Memory B cell (primary cell): ENCODE measurements around the gene UQCRFS1.
"Not testable (repeated sequence)": the region's sequence is repeated elsewhere in the genome, so short reads cannot be mapped to it uniquely, and the experiment has no call there.

Experiments
- ATAC-seq: fragments of 150-1000 bp; cut with Tn5 transposase; 2 replicates; pipeline ENCODE4 v1.10.0; 2021; ENCODE audit warnings: low read depth, mild to moderate bottlenecking, moderate library complexity
- DNase-seq, 2 donors: peaks; one replicate each; pipeline ENCODE4 v3.0.0; 2022; ENCODE audit warnings: low spot score in 2 of 2
- H3K27ac Mint-ChIP-seq: one replicate; pipeline ENCODE4 v1.8.0; 2022; ENCODE audit warnings: mild to moderate bottlenecking, moderate library complexity, mixed read lengths
- H3K27me3 Mint-ChIP-seq: one replicate; pipeline ENCODE4 v1.8.0; 2022; ENCODE audit warnings: mixed read lengths
- H3K36me3 Mint-ChIP-seq: one replicate; pipeline ENCODE4 v1.8.0; 2022; ENCODE audit warnings: mild to moderate bottlenecking, mixed read lengths
- H3K4me1 Mint-ChIP-seq: one replicate; pipeline ENCODE4 v1.8.0; 2022; ENCODE audit warnings: mixed read lengths
- H3K4me3 Mint-ChIP-seq: one replicate; pipeline ENCODE4 v1.8.0; 2022; ENCODE audit warnings: mild to moderate bottlenecking, moderate library complexity, mixed read lengths
- H3K9me3 Mint-ChIP-seq: one replicate; pipeline ENCODE4 v1.8.0; 2022; ENCODE audit warnings: mixed read lengths

UQCRFS1 gene

DNA sequence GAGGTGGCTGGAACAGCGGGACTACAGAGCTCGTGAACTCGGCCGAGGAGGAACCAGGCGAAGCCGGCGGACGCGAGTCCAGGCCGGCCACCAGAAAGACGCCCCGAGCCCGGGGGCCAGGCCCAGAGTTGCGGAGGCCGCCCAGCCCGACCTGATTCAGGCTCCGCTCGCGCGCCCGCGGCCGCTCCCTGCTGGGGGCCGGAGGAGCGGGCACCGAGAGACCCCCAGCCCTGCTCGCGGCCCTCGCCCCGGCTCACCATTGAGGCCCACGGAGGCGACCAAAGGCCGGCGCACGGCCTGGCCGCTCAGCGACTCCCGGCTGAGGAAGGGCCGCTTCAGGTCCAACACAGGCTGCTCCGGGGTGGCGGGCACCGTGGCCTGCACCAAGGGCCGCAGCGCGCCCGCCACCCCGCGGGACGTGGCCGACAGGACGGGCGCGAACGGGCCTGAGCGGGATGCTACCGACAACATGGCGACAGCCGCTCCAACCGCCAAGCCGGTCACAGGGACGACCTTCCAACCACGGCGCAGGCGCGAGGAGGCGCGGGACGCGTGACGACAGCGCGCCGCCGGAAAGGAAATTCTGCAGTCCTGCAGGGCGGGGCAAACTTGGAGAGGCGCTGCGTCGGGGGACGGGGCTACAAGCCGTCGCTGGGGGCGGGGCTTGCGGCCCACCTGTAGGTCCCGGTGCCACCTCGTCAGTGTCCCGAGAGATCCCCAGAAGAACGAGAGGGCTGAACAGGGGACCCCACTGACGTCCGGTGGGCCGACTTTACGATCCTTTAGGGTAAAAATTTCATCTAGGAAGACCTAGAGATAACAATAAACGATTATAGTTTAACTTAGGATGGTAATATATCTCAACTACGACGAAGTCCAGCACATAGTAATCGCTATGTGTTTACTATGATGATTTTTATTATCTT, at the start of gene UQCRFS1:
UQCRFS1 (minus strand) TSS at position 504 of the 926 bp plus-strand sequence; CDS start at position 471, 33 bp downstream.
- ATAC-seq (peak; percentile 94), DNase-seq (peak; percentile 93)
- peak within 1 kb of the TSS; percentile 97 for H3K27ac Mint-ChIP-seq
- H3K27me3 Mint-ChIP-seq, result no peaks in the 10 kb centered on the region
- H3K9me3 Mint-ChIP-seq, result peaks cover 4% of the 10 kb centered on the region
- H3K4me1 Mint-ChIP-seq, result peaks cover 30% of the 10 kb centered on the region
- peak within 1 kb of the TSS; percentile 89 for H3K4me3 Mint-ChIP-seq
- H3K36me3 Mint-ChIP-seq, result peaks cover 11% of the 10 kb centered on the region

DNA sequence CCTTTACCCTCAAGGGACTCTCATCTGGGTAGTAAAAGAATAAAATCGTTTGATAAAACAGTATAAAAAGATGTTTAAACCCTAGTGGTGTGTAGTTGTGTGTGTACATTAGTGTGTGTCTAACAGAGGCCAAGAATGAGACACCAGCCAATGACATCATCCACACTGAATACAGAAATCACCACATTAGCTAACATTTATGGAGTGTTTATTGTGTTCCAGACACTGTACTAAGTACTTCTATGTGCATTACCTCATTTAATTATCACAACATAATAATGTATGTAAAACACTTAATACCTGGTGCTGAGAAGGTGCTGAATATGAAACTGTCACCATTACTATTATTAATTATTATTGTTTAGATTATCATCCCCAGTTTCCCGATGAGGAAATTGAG, 49.1 kb upstream of the UQCRFS1 start:
- Mint-ChIP-seq H3K4me3 (no peak overlapping the region), H3K27ac (no peak overlapping the region), H3K36me3 (no peaks in the 10 kb centered on the region), H3K27me3 (peaks cover 10% of the 10 kb centered on the region), H3K4me1 (peaks cover 2% of the 10 kb centered on the region), H3K9me3 (no peaks in the 10 kb centered on the region)
- ATAC-seq, result no peak
- DNase-seq, result no peak

DNA sequence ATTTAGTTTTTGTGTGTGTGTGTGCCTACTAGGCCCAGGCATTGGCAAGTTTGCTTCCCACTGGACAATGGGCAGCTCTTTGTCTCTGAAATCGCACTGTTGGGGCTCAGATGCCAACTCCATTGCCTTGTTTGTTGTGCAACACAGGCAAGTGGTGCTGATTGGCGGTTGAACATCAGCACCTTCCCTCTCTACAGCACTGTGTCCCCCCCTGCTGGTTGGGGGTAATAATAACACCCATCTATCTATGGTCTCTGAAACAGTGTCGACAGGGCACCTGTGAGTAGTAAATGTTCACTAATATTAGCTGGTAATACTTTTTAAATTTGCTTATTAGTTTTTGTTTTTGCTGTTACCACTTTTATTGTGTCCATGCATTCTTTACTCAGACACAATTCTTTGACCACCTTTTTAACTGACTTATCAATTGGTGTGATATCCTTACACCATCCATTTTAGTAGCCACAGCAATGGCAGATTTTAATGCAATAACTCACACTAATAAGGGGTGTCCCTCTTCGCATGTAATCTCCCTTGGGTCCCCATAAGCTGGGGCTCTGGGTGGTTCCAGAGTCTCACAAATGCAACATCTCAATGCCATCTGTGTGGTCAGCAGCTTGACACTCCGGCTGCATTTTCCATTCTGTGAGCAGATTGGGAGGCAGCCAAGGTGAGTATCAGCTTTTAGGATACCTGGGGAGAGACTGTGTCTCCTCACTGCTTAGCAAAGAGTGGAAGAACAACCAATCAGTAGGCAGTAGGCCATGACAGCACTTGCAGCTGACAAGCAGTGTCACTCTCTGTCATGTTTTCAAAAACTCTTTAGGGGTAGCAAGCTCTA, 47.7 kb upstream of the UQCRFS1 start:
- Mint-ChIP-seq H3K36me3 (no peaks in the 10 kb centered on the region), H3K27ac (no peak overlapping the region), H3K4me1 (peaks cover 2% of the 10 kb centered on the region), H3K9me3 (no peaks in the 10 kb centered on the region), H3K4me3 (no peak overlapping the region), H3K27me3 (peaks cover 7% of the 10 kb centered on the region)
- ATAC-seq (no peak), DNase-seq (no peak)

DNA sequence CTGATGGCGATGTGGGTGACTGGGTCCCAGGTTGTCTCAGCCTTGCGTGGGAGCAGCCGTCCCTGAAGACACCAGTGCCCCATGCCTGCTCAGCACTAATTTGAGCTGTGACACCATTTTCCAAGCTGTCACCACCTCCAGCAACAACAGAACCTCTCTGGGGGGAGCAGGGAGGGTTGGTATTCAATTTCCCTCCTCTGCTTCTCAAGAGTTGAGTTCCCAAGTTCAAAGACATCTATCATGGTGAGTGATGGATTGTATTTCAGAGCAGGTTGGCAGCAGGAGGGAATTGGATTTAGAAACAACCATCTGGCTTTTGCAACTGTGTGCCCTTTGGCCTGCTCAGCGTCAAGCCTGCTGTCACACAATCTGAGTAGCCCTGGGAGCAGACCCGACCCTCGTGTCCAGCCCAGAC, 46.9 kb upstream of the UQCRFS1 start:
- no peak overlapping the region for H3K27ac Mint-ChIP-seq
- H3K36me3 Mint-ChIP-seq, result no peaks in the 10 kb centered on the region
- no peak for DNase-seq
- no peak overlapping the region for H3K4me3 Mint-ChIP-seq
- peaks cover 2% of the 10 kb centered on the region for H3K4me1 Mint-ChIP-seq
- H3K9me3 Mint-ChIP-seq, result no peaks in the 10 kb centered on the region
- no peak for ATAC-seq
- peaks cover 7% of the 10 kb centered on the region for H3K27me3 Mint-ChIP-seq

DNA sequence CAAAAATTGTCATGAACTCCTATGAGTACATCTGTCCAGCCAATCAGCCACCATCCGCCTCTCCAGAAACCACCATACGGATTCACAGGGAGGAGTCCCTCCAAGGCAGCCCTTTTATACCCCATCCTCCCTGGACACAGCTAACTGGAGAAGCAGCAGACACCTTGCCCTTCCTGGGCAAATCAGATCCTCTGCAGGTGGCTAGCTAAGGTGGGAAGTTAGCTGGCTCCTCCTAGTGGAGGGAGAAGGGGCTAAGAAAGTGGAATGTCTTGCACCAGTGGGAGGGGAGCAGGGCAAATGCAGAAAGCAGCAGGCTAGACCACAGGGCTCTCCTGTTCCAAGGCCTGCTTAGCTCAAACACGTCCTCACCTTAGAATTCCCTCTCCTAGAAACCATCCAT, 46.2 kb upstream of the UQCRFS1 start:
- no peak for ATAC-seq
- no peak for DNase-seq
- no peak overlapping the region for H3K27ac Mint-ChIP-seq
- no peak overlapping the region for H3K4me3 Mint-ChIP-seq
- no peaks in the 10 kb centered on the region for H3K36me3 Mint-ChIP-seq
- H3K9me3 Mint-ChIP-seq, result no peaks in the 10 kb centered on the region
- H3K4me1 Mint-ChIP-seq, result peaks cover 2% of the 10 kb centered on the region
- H3K27me3 Mint-ChIP-seq, result peaks cover 5% of the 10 kb centered on the region

DNA sequence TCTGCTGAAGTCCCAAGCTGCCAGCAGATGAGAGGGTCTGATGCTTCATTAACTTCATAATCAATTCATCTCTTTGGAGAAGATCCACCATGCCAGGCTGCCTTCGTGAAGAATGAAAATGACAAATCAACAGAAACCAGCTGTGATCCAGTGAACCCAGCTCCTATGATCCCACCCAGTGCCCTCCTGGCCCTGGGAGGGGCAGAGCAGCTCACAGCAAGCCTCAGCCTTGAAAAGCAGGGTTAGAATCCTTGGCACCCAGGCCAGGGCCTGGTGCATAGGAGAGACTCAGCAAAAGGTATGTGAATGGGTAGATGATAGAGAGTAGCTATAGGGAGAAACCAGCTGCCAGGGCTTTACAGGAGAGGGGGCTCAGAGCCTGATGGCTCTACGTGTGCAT, 43.6 kb upstream of the UQCRFS1 start:
- Mint-ChIP-seq H3K36me3 (no peaks in the 10 kb centered on the region), H3K4me1 (no peaks in the 10 kb centered on the region), H3K27me3 (peaks cover 2% of the 10 kb centered on the region), H3K27ac (no peak overlapping the region), H3K4me3 (no peak overlapping the region), H3K9me3 (peaks cover 3% of the 10 kb centered on the region)
- DNase-seq, result no peak
- ATAC-seq, result no peak

DNA sequence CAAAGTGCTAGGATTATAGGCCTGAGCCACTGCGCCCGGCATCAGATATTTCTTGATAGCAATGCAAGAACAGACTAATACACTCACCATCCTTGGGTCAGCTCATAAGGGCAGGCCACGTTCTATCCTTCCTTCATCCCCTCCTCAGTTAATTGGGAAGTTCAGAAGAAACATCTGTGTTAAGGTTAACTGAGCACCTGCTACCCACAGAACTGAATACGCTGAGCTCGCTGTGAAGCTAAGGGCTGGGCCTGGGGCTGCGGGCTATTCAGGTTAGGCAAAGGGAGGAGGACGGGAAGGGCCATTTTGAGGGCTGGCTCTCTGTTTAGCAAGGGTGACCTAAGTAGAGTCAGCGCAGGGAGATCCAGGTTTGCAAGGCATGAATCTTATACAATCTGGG, 43.0 kb upstream of the UQCRFS1 start:
- Mint-ChIP-seq H3K27me3 (peaks cover 2% of the 10 kb centered on the region), H3K4me3 (no peak overlapping the region), H3K27ac (no peak overlapping the region), H3K4me1 (no peaks in the 10 kb centered on the region), H3K9me3 (peaks cover 3% of the 10 kb centered on the region), H3K36me3 (no peaks in the 10 kb centered on the region)
- ATAC-seq, result no peak
- no peak for DNase-seq

DNA sequence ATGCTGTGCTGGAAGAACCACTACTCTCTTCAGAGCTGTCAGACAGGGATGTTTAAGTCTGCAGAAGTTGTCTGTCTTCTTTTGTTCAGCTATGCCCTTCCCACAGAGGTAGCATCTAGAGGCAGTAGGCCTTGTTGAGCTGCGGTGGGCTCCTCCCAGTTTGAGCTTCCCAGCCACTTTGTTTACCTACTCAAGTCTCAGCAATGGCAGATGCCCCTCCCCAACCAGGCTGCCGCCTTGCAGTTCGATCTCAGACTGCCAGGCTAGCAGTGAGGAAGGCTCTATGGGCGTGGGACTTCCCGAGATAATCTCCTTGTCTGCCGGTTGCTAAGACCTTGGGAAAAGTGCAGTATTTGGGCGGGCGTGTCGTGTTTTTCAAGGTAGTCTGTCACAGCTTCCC, 42.1 kb upstream of the UQCRFS1 start:
- ATAC-seq (no peak), DNase-seq (no peak)
- H3K27ac Mint-ChIP-seq, result no peak overlapping the region
- no peak overlapping the region for H3K4me3 Mint-ChIP-seq
- H3K36me3 Mint-ChIP-seq, result no peaks in the 10 kb centered on the region
- H3K9me3 Mint-ChIP-seq, result peaks cover 3% of the 10 kb centered on the region
- peaks cover 2% of the 10 kb centered on the region for H3K27me3 Mint-ChIP-seq
- no peaks in the 10 kb centered on the region for H3K4me1 Mint-ChIP-seq

DNA sequence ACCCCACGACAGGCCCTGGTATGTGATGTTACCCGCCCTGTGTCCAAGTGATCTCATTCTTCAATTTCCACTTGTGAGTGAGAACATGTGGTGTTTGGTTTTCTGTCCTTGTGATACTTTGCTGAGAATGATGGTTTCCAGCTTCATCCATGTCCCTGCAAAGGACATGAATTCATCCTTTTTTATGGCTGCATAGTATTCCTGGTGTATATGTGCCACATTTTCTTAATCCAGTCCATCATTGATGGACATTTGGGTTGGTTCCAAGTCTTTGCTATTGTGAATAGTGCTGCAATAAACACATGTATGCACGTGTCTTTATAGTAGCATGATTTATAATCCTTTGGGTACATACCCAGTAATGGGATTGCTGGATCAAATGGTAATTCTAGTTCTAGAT, 36.8 kb upstream of the UQCRFS1 start:
- H3K27me3 Mint-ChIP-seq, H3K4me3 Mint-ChIP-seq, H3K9me3 Mint-ChIP-seq, DNase-seq, H3K27ac Mint-ChIP-seq, H3K4me1 Mint-ChIP-seq, ATAC-seq, H3K36me3 Mint-ChIP-seq: not testable (repeated sequence)

DNA sequence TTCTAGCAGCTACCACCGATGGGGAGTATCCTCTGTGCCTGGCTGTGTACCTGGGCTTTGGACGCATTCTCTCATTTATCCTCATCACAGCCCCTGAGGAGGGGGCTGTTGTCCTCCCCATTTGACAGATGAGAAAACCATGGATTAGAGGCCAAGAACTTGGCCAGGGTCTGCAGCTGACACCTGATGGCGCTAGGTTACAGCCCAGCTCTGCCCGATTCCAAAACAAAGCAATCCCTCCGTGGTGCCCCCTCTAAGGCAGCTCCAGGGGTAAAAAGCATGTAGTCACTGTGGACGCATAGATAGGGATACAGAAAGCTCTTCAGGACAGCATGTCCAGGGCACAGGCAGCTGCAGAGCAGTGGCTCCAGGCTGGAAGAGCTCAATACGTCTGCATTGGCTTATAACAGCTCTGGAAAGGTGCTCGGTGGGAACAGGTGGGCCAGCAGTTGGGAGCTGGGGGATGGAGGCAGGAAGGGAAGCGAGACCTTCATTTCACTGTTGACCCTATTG, 35.4 kb upstream of the UQCRFS1 start:
- Mint-ChIP-seq H3K36me3 (no peaks in the 10 kb centered on the region), H3K4me1 (no peaks in the 10 kb centered on the region), H3K4me3 (no peak overlapping the region), H3K27me3 (peaks cover 4% of the 10 kb centered on the region), H3K9me3 (peaks cover 4% of the 10 kb centered on the region), H3K27ac (no peak overlapping the region)
- no peak for DNase-seq
- ATAC-seq, result no peak

DNA sequence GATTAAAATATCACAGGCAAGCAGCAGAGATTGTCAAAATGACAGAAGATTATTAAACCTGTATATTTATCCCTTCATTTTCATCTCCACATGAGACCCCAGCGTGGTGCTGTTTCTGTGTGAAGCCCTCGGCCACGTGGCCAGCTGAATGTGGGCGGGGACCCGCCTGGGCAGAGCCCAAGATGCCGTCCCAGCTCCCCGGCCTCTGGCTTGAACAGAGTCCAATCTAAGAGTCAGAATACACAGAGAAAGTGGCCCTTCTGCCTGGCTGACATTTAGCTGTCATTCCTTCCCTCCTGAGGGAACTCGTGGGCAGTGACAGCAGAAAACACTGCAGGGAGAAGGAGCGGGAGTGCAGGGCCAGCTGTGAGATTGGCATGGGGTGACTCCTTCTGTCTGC, 34.9 kb upstream of the UQCRFS1 start:
- Mint-ChIP-seq H3K27ac (no peak overlapping the region), H3K36me3 (no peaks in the 10 kb centered on the region), H3K9me3 (peaks cover 4% of the 10 kb centered on the region), H3K27me3 (peaks cover 4% of the 10 kb centered on the region), H3K4me3 (no peak overlapping the region), H3K4me1 (no peaks in the 10 kb centered on the region)
- ATAC-seq (no peak), DNase-seq (no peak)

DNA sequence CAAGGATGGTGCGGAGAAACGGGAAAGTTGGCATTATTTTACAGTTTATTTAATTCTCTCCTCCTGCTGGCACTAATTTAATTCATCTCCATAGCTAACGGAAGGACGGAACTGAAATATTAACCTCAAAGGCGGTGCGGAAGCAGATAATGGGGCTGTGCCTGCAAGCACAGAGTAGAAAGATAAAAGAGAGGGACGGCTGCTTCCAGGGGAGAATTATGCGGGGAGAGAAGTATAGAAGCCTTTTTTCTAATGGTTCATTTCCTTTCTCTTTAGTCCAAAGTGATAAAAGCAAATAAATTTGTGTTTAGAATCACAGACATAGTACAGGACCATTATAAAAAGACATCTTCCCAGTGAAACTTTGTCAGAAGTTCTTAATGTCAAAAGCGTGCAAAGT, 34.5 kb upstream of the UQCRFS1 start:
- ATAC-seq, result no peak
- Mint-ChIP-seq H3K9me3 (peaks cover 3% of the 10 kb centered on the region), H3K27me3 (peaks cover 4% of the 10 kb centered on the region), H3K36me3 (no peaks in the 10 kb centered on the region), H3K4me3 (no peak overlapping the region), H3K4me1 (no peaks in the 10 kb centered on the region), H3K27ac (no peak overlapping the region)
- DNase-seq, result no peak

DNA sequence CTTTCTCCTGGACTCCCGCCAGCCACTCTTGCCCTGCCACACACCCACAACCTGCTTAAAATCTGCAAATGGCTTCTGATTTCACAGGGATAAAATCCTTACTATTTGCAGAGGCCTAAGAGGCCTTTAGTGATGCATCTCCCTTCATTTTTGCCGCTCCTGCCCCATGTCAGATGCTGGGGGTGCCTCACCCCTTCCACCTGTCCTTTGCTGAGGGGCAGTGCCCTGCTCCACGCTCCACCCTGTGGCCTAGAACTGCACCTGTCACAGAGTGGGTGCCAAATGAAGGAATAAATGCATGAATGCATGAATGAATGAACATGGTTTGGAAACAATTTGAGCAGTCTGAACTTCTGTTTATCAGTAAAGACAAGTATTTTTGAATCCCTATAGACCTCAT, 34.1 kb upstream of the UQCRFS1 start:
- DNase-seq, result no peak
- peaks cover 4% of the 10 kb centered on the region for H3K27me3 Mint-ChIP-seq
- H3K27ac Mint-ChIP-seq, result no peak overlapping the region
- H3K4me1 Mint-ChIP-seq, result no peaks in the 10 kb centered on the region
- no peak overlapping the region for H3K4me3 Mint-ChIP-seq
- ATAC-seq, result no peak
- peaks cover 1% of the 10 kb centered on the region for H3K9me3 Mint-ChIP-seq
- no peaks in the 10 kb centered on the region for H3K36me3 Mint-ChIP-seq

DNA sequence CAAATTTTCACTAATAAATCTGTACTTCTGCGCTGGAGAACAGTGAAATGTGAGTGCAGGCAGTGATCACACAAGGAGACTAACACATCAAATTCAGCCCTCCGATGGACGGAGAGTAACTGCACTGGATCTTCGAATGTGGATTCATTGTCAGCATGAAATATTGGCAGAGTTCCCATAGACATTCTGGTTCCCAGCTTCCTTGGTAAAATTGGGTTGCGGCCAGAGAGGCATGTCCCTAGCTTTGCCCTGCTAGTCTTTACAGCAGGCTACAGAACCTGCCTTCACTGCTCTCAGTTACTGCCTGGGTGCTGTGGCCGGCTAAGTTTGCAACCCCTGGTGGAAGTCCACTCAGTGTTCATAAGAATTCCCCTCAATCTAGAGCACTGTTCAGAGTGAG, 32.3 kb upstream of the UQCRFS1 start:
- no peak for ATAC-seq
- Mint-ChIP-seq H3K27me3 (peaks cover 4% of the 10 kb centered on the region), H3K36me3 (no peaks in the 10 kb centered on the region), H3K4me1 (no peaks in the 10 kb centered on the region), H3K4me3 (no peak overlapping the region), H3K9me3 (peaks cover 5% of the 10 kb centered on the region), H3K27ac (no peak overlapping the region)
- DNase-seq, result no peak
